Measurements from ENCODE around the gene SEC14L5. TPM values are rescaled to one million over a fixed set of nuclear protein-coding genes. Genes with fewer than 3 reads are reported as not detected.

SEC14L5 gene
- total and polyA plus RNA-seq, 2 experiments from 2014 or later = 2.6 to 5.9 TPM

GRCh38 chr16:4979736-4980660 lies 21.9 kb downstream of the SEC14L5 start (continued):
- no peak for TF ChIP-seq ZNF462 (CRISPR knock-in tag; IDR thresholded peaks at IDR 0.05)
- TF ChIP-seq CTCF (conservative IDR thresholded peaks at IDR 0.05; ENCODE audit: low read depth in 2 of 2) = no peak
- TF ChIP-seq NANOG (IDR thresholded peaks at IDR 0.05; ENCODE audit: borderline replicate concordance) = no peak

GRCh38 chr16:4980691-4981090 lies 22.6 kb downstream of the SEC14L5 start:
- Mint-ChIP-seq H3K9me3 (peaks cover 1% of the 10 kb centered on the region; the same call in 1 of the 3 replicates), H3K4me1 (peaks cover 6% of the 10 kb centered on the region), H3K4me3 (no peak overlapping the region), H3K36me3 (ENCODE audit: low read depth) (no peaks in the 10 kb centered on the region), H3K27ac (no peak overlapping the region), H3K27me3 (ENCODE audit: insufficient read depth, low read depth, poor library complexity) (peaks cover 2% of the 10 kb centered on the region)
- no peaks in the 10 kb centered on the region for H3K27me3 ChIP-seq (ENCODE audit: insufficient read depth)
- no peaks in the 10 kb centered on the region for H3F3A ChIP-seq (replicated peaks; ENCODE audit: low read depth)
- no peak overlapping the region for H3K4me3 ChIP-seq
- H4K20me1 ChIP-seq (replicated peaks; ENCODE audit: insufficient read depth) = no peaks in the 10 kb centered on the region
- no peak overlapping the region for H2AFZ ChIP-seq
- H3K27ac ChIP-seq (ENCODE audit: low read depth) = no peak overlapping the region
- ATAC-seq = no peak
- no peaks in the 10 kb centered on the region for H3K79me2 ChIP-seq (replicated peaks; ENCODE audit: insufficient read depth)
- no peak for DNase-seq (ENCODE audit: low spot score)
- H3K9me2 ChIP-seq (ENCODE audit: insufficient read depth) = no peaks in the 10 kb centered on the region
- H3K4me2 ChIP-seq = no peak overlapping the region
- no peaks in the 10 kb centered on the region for H3K4me1 ChIP-seq (ENCODE audit: insufficient read depth)
- no peaks in the 10 kb centered on the region for H3K36me3 ChIP-seq (ENCODE audit: insufficient read depth)
- TF ChIP-seq CREB1 (CRISPR knock-in tag; IDR thresholded peaks at IDR 0.05; ENCODE audit: low read depth) = no peak
- no peak for TF ChIP-seq ZNF114 (CRISPR knock-in tag; IDR thresholded peaks at IDR 0.05)
- no peak for TF ChIP-seq ZNF331 (CRISPR knock-in tag; IDR thresholded peaks at IDR 0.05; ENCODE audit: low read depth)
- TF ChIP-seq ETS1 (IDR thresholded peaks at IDR 0.05) = no peak
- no peak for TF ChIP-seq REST (IDR thresholded peaks at IDR 0.05; ENCODE audit: unreplicated experiment)
- TF ChIP-seq JUNB (IDR thresholded peaks at IDR 0.05; ENCODE audit: unreplicated experiment) = no peak
- no peak for TF ChIP-seq NANOG (IDR thresholded peaks at IDR 0.05; ENCODE audit: borderline replicate concordance)
- no peak for TF ChIP-seq EZH2phosphoT487 (IDR thresholded peaks at IDR 0.05; ENCODE audit: unreplicated experiment)
- TF ChIP-seq POLR2AphosphoS5 (IDR thresholded peaks at IDR 0.05; ENCODE audit: low read depth) = no peak
- no peak for TF ChIP-seq EZH2 (IDR thresholded peaks at IDR 0.05; ENCODE audit: low read depth, unreplicated experiment)
